B cell (primary cell): ENCODE measurements around the gene KIF21A. TPM values are rescaled to one million over a fixed set of nuclear protein-coding genes. Genes with fewer than 3 reads are reported as not detected.

Experiments used
- ATAC-seq: fragments of 200-7000 bp; cut with Tn5 transposase; one replicate; pipeline ENCODE4 v1.10.0; 2021; ENCODE audit warnings: low read depth, mild to moderate bottlenecking, moderate number of reproducible peaks, moderate library complexity
- CTCF ChIA-PET: fragments of 350-600 bp; sonication (Branson Sonifier 250); formaldehyde crosslinking; loops from one replicate; lab custom pipeline; 2021; ENCODE audit warnings: antibody characterized with exemption, inconsistent platforms; lab: Charles Lee
- POLR2A ChIA-PET: fragments of 350-600 bp; sonication (Branson Sonifier 250); formaldehyde crosslinking; loops from one replicate; lab custom pipeline; 2021; ENCODE audit warnings: antibody characterized with exemption; lab: Charles Lee
- DNase-seq: peaks from one replicate; pipeline ENCODE4 v3.0.0; 2013
- H2AFZ ChIP-seq: 2 replicates; pipeline ENCODE4 v1.6.1; 2012; ENCODE audit warnings: mild to moderate bottlenecking, low read depth, low read length; ENCODE audit not compliant: insufficient read depth, poor library complexity, severe bottlenecking
- H3K27ac ChIP-seq, 2 donors: 1 replicate in 1 of 2; 2 replicates in 1 of 2; pipeline ENCODE4 v1.5.1; 2012 to 2013; ENCODE audit warnings: low read length in 2 of 2, mild to moderate bottlenecking in 2 of 2, moderate library complexity in 1 of 2
- H3K27me3 ChIP-seq, 4 experiments: fragments of 200-600 bp in 1 of 4; sonication (generic) in 1 of 4; replicated peaks in 1 of 4; 1 replicate in 2 of 4; 2 replicates in 2 of 4; pipeline versions ENCODE4 v1.6.1 to v1.7.0; 2013 to 2016; ENCODE audit warnings: low read length in 3 of 4, mild to moderate bottlenecking in 2 of 4, mixed read lengths in 1 of 4, moderate library complexity in 1 of 4; ENCODE audit not compliant: insufficient read depth in 4 of 4, control insufficient read depth in 3 of 4; ENCODE audit errors: control extremely low read depth in 1 of 4
- H3K36me3 ChIP-seq, 2 experiments: replicated peaks in 1 of 2; 1 replicate in 1 of 2; 2 replicates in 1 of 2; pipeline versions ENCODE4 v1.6.1 to v1.7.1; 2013; ENCODE audit warnings: low read length in 1 of 2; ENCODE audit not compliant: insufficient read depth in 2 of 2, control insufficient read depth in 1 of 2; ENCODE audit errors: control extremely low read depth in 1 of 2, extremely low read depth in 1 of 2
- H3K4me1 ChIP-seq, 2 donors: fragments of 200-600 bp in 1 of 2; sonication (generic) in 1 of 2; 1 replicate in 1 of 2; 2 replicates in 1 of 2; pipeline versions ENCODE4 v1.5.1 to v1.6.1; 2013 to 2017; ENCODE audit warnings: low read length in 2 of 2; ENCODE audit not compliant: control insufficient read depth in 2 of 2, insufficient read depth in 2 of 2
- H3K4me2 ChIP-seq: replicated peaks from 2 replicates; pipeline ENCODE3; 2012; ENCODE audit warnings: mild to moderate bottlenecking, low read depth, low read length; ENCODE audit not compliant: poor library complexity, severe bottlenecking
- H3K4me3 ChIP-seq, 5 experiments: fragments of 200-600 bp in 1 of 5; sonication (generic) in 1 of 5; 1 replicate in 3 of 5; 2 replicates in 2 of 5; pipeline versions ENCODE4 v1.5.1 to v1.7.0; 2011 to 2016; ENCODE audit warnings: low read length in 4 of 5, mild to moderate bottlenecking in 4 of 5, low read depth in 2 of 5, control low read depth in 1 of 5, moderate library complexity in 1 of 5; ENCODE audit not compliant: insufficient read depth in 1 of 5; ENCODE audit errors: control extremely low read depth in 1 of 5, extremely low read depth in 1 of 5
- H3K79me2 ChIP-seq: fragments of 200-600 bp; sonication (generic); one replicate; pipeline ENCODE4 v1.6.0; 2016; ENCODE audit warnings: low read length; ENCODE audit not compliant: control insufficient read depth, insufficient read depth
- H3K9ac ChIP-seq: fragments of 200-600 bp; sonication (generic); 2 replicates; pipeline ENCODE4 v1.6.1; 2017; ENCODE audit warnings: mild to moderate bottlenecking, low read length, moderate library complexity
- H3K9me3 ChIP-seq, 3 donors: one replicate each; pipeline versions ENCODE4 v1.6.1 to v1.7.1; 2013; ENCODE audit warnings: low read length in 2 of 3; ENCODE audit not compliant: control insufficient read depth in 2 of 3, insufficient read depth in 1 of 3; ENCODE audit errors: control extremely low read depth in 1 of 3
- H4K20me1 ChIP-seq: 2 replicates; pipeline ENCODE4 v1.6.0; 2012; ENCODE audit warnings: mild to moderate bottlenecking, low read length; ENCODE audit not compliant: insufficient read depth, control insufficient read depth, poor library complexity, severe bottlenecking
- H3K27ac Mint-ChIP-seq: one replicate; pipeline ENCODE4 v1.8.0; 2021; ENCODE audit warnings: mixed read lengths
- H3K27me3 Mint-ChIP-seq: one replicate; pipeline ENCODE4 v1.8.0; 2021; ENCODE audit warnings: mixed read lengths
- H3K4me1 Mint-ChIP-seq: one replicate; pipeline ENCODE4 v1.8.0; 2021; ENCODE audit warnings: mixed read lengths
- H3K4me3 Mint-ChIP-seq: one replicate; pipeline ENCODE4 v1.8.0; 2021; ENCODE audit warnings: mixed read lengths
- H3K9me3 Mint-ChIP-seq: one replicate; pipeline ENCODE4 v1.8.0; 2022; ENCODE audit warnings: mixed read lengths; ENCODE audit not compliant: insufficient read depth
- CTCF ChIP-seq: fragments of 200-600 bp; IDR thresholded peaks from one replicate; pipeline ENCODE4 v1.8.0; 2022; ENCODE audit warnings: antibody characterized with exemption, mild to moderate bottlenecking
- EZH2 ChIP-seq: IDR thresholded peaks from 2 replicates; pipeline ENCODE4 v1.6.1; 2012; ENCODE audit warnings: borderline replicate concordance, low read depth, mild to moderate bottlenecking, moderate library complexity, low read length; ENCODE audit not compliant: insufficient read depth, poor library complexity, severe bottlenecking
- WGBS: methylation state at CpG from one replicate; pipeline ENCODE4 v1.1.5; 2013; ENCODE audit warnings: missing lambda C conversion rate; ENCODE audit not compliant: insufficient coverage; 5-methylcytosine and 5-hydroxymethylcytosine counted together
- intact Hi-C: fragments of 100-400 bp; cut with micrococcal nuclease; formaldehyde crosslinking; loops from one replicate; pipeline ENCODE4 v1.10.0; 2022
- polyA plus RNA-seq: library from polyadenylated mRNA; depleted of rRNA; stranded (reverse); fragments of >200 nt; gene quantifications from 2 replicates; pipeline ENCODE4 v1.2.3, GENCODE V29; 2012
- total RNA-seq, 2 donors: library from RNA; stranded (reverse); fragments of 120-200 nt in 1 of 2; gene quantifications; 1 replicate in 1 of 2; 2 replicates in 1 of 2; pipeline versions ENCODE4 v1.2.3 to v1.2.4, GENCODE V29; 2013 to 2022

Gene KIF21A
- total and polyA plus RNA-seq, 2 donors (not counting 1 experiment from before 2014, with no cell fraction given), result 0.33 to 2.2 TPM

- POLR2A ChIA-PET, result no interaction called here
- no peak overlapping the region for H3K4me3 ChIP-seq
- H3K27me3 Mint-ChIP-seq, result no peaks in the 10 kb centered on the region
These were observed 128.4 kb downstream of the KIF21A start for GRCh38 chr12:39314547-39314946.

DNA sequence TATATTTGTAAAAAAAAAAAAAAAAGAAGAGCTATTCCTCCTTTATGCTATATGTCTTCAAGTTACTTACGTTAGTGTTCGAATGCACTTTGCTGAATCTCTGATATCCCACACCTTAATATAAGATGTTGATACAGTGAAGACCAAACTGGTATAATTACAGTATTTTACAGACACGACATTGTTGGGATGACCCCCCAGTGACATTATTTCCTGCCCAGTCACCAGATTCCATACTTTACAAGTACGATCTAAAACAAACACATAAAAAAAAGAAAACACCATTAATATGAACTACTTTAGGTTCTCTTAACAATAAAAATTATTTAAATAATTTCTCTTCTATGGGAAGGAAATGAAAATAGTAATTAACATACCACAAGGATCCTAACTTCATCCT is 133.4 kb downstream of the KIF21A start:
- Mint-ChIP-seq H3K4me1 (no peaks in the 10 kb centered on the region), H3K9me3 (no peaks in the 10 kb centered on the region), H3K27ac (no peak overlapping the region), H3K27me3 (no peaks in the 10 kb centered on the region), H3K4me3 (no peak overlapping the region)
- Histone ChIP-seq H3K79me2 (no peaks in the 10 kb centered on the region), H2AFZ (no peak overlapping the region), H3K4me3 (no peak overlapping the region), H3K27ac (no peak overlapping the region), H3K9ac (no peak overlapping the region), H4K20me1 (no peaks in the 10 kb centered on the region), H3K36me3 (no peaks in the 10 kb centered on the region), H3K27me3 (no peaks in the 10 kb centered on the region), H3K9me3 (no peaks in the 10 kb centered on the region), H3K4me1 (no peaks in the 10 kb centered on the region), H3K4me2 (no peak overlapping the region)
- no peak for ATAC-seq
- POLR2A ChIA-PET, result no interaction called here
- DNase-seq, result no peak
- intact Hi-C loops, result no loop called here
- no CpG with 5 or more reads among the region's 4 CpGs for WGBS
- no peak for TF ChIP-seq CTCF
- TF ChIP-seq EZH2, result no peak
- CTCF ChIA-PET, result no interaction called here

More at GRCh38 chr12:39314547-39314946, 128.4 kb downstream of the KIF21A start:
- CTCF ChIA-PET, result no interaction called here
- Histone ChIP-seq H3K27ac (no peak overlapping the region), H3K9me3 (no peaks in the 10 kb centered on the region), H4K20me1 (no peaks in the 10 kb centered on the region), H3K9ac (no peak overlapping the region), H3K36me3 (no peaks in the 10 kb centered on the region), H2AFZ (no peak overlapping the region), H3K27me3 (no peaks in the 10 kb centered on the region), H3K4me2 (no peak overlapping the region), H3K4me1 (no peaks in the 10 kb centered on the region), H3K79me2 (no peaks in the 10 kb centered on the region)
- TF ChIP-seq CTCF (no peak), EZH2 (no peak)
- DNase-seq (no peak), ATAC-seq (no peak)
- H3K27ac Mint-ChIP-seq, result no peak overlapping the region
- H3K9me3 Mint-ChIP-seq, result no peaks in the 10 kb centered on the region
- no peak overlapping the region for H3K4me3 Mint-ChIP-seq
- H3K4me1 Mint-ChIP-seq, result no peaks in the 10 kb centered on the region
- intact Hi-C loops, result no loop called here
